Measurements from ENCODE around the gene PDIA5. TPM values are rescaled to one million over a fixed set of nuclear protein-coding genes. Genes with fewer than 3 reads are reported as not detected.
"Not testable (repeated sequence)": the region's sequence is repeated elsewhere in the genome, so short reads cannot be mapped to it uniquely, and the experiment has no call there.

Gene PDIA5
- total and polyA plus RNA-seq, 2 of the 4 experiments (the other 2 are of a cell fraction) = 19.4 to 42.0 TPM

- H4K20me1 ChIP-seq (ENCODE audit: insufficient read depth, low read length); POLR2A ChIA-PET (ENCODE audit: unreplicated experiment); H4K8ac ChIP-seq (ENCODE audit: low read depth in 2 of 2, low read length in 2 of 2); H3K27ac ChIP-seq (ENCODE audit: insufficient read depth, low read length); H2AK9ac ChIP-seq (replicated peaks; ENCODE audit: low read depth, low read length, poor library complexity); H3K9me3 ChIP-seq (ENCODE audit: control insufficient read depth, insufficient read depth, low read length); H2BK15ac ChIP-seq (ENCODE audit: low read depth, low read length); H3K14ac ChIP-seq (replicated peaks; ENCODE audit: low read depth, low read length); H3K9ac ChIP-seq (ENCODE audit: low read depth, low read length); H3K4ac ChIP-seq (ENCODE audit: low read depth, low read length); H4K5ac ChIP-seq (ENCODE audit: low read depth, low read length); H3K9me1 ChIP-seq (ENCODE audit: insufficient read depth, low read length); H3K56ac ChIP-seq (ENCODE audit: extremely low read depth, insufficient read depth, low read length); dilution Hi-C loops (cut with HindIII; ENCODE audit: low sequenced_read_pairs, unreplicated experiment); H3K4me3 ChIP-seq (ENCODE audit: insufficient read depth, low read depth, low read length); H3K23ac ChIP-seq (ENCODE audit: low read depth, low read length); H3K79me1 ChIP-seq (ENCODE audit: low read depth in 1 of 2, low read length in 2 of 2); intact Hi-C loops (cut with micrococcal nuclease); BruUV-seq (replicated peaks); H3K18ac ChIP-seq (ENCODE audit: low read depth, low read length); H2BK120ac ChIP-seq (ENCODE audit: low read depth, low read length); H3K27me3 ChIP-seq (ENCODE audit: control insufficient read depth, insufficient read depth, low read length); H3K4me2 ChIP-seq (ENCODE audit: low read depth, low read length); H3K4me1 ChIP-seq (ENCODE audit: control insufficient read depth, insufficient read depth, low read length); in situ Hi-C loops (cut with MboI; ENCODE audit: low sequenced_read_pairs); H2AFZ ChIP-seq (replicated peaks; ENCODE audit: low read length, poor library complexity); H2AK5ac ChIP-seq (ENCODE audit: low read depth, low read length); H2BK20ac ChIP-seq (ENCODE audit: low read depth, low read length); H2BK5ac ChIP-seq (ENCODE audit: low read depth, low read length, poor library complexity, severe bottlenecking); DNase-seq; H4K91ac ChIP-seq (ENCODE audit: insufficient read depth, low read depth, low read length); ATAC-seq (ENCODE audit: low read depth): not testable (repeated sequence)
- H3K36me3 ChIP-seq (ENCODE audit: control insufficient read depth, insufficient read depth, low read length) = peaks cover 43% of the 10 kb centered on the region
- CTCF ChIA-PET = interaction anchor here (1.0 kb wide), 1 partner anchor 8 kb away, joined by 3 read pairs; no protein-coding TSS in a partner anchor
- no CpG with 5 or more reads among the region's 7 CpGs for WGBS, 2 experiments (ENCODE audit: extremely low coverage in 2 of 2, insufficient read length in 1 of 2)
Observed at GRCh38 chr3:123112656-123113055, 45.8 kb downstream of the PDIA5 start.
